ENCODE data around the gene KCNH2. TPM values are rescaled to one million over a fixed set of nuclear protein-coding genes. Genes with fewer than 3 reads are reported as not detected.

KCNH2 gene
- total RNA-seq, 4 donors from 2014 or later = 0.70 TPM; not detected in 3

GRCh38 chr7:151017370-151017952 lies 39.3 kb upstream of the KCNH2 start:
- H3K27me3 ChIP-seq = peaks cover 66% of the 10 kb centered on the region
- H3K4me3 ChIP-seq = no peak overlapping the region
- WGBS = 45% methylated on average over 10 of the region's 13 CpGs
- H3K27ac ChIP-seq = no peak overlapping the region
- TF ChIP-seq EP300 (IDR thresholded peaks at IDR 0.05) (no peak), POLR2A (IDR thresholded peaks at IDR 0.05) (no peak), POLR2AphosphoS5 (IDR thresholded peaks at IDR 0.05) (no peak), CTCF (IDR thresholded peaks at IDR 0.05) (no peak)
- peaks cover 42% of the 10 kb centered on the region for H3K4me1 ChIP-seq
- DNase-seq (ENCODE audit: low spot score in 2 of 2) = no peak
- H3K36me3 ChIP-seq = no peaks in the 10 kb centered on the region
- H3K9me3 ChIP-seq = no peaks in the 10 kb centered on the region

GRCh38 chr7:151016942-151017341 lies 38.8 kb upstream of the KCNH2 start:
- H3K4me3 ChIP-seq = no peak overlapping the region
- H3K27me3 ChIP-seq = peaks cover 69% of the 10 kb centered on the region
- no peaks in the 10 kb centered on the region for H3K9me3 ChIP-seq
- H3K4me1 ChIP-seq = peaks cover 42% of the 10 kb centered on the region
- H3K36me3 ChIP-seq = no peaks in the 10 kb centered on the region
- WGBS = 80% methylated on average over 12 of the region's 15 CpGs
- no peak for DNase-seq (ENCODE audit: low spot score in 2 of 2)
- TF ChIP-seq POLR2AphosphoS5 (IDR thresholded peaks at IDR 0.05) = no peak
- no peak for TF ChIP-seq CTCF (IDR thresholded peaks at IDR 0.05)
- no peak for TF ChIP-seq EP300 (IDR thresholded peaks at IDR 0.05)
- no peak for TF ChIP-seq POLR2A (IDR thresholded peaks at IDR 0.05)
- H3K27ac ChIP-seq = no peak overlapping the region

- DNase-seq (ENCODE audit: low spot score in 2 of 2) = no peak
- TF ChIP-seq CTCF (IDR thresholded peaks at IDR 0.05) = no peak
- no peak for TF ChIP-seq POLR2A (IDR thresholded peaks at IDR 0.05)
- no peak for TF ChIP-seq POLR2AphosphoS5 (IDR thresholded peaks at IDR 0.05)
- no peak for TF ChIP-seq EP300 (IDR thresholded peaks at IDR 0.05)
- Histone ChIP-seq H3K9me3 (no peaks in the 10 kb centered on the region), H3K4me1 (peaks cover 42% of the 10 kb centered on the region), H3K4me3 (no peak overlapping the region), H3K27me3 (peaks cover 69% of the 10 kb centered on the region), H3K36me3 (no peaks in the 10 kb centered on the region), H3K27ac (no peak overlapping the region)
- WGBS = 72% methylated on average over 7 of the region's 8 CpGs
Measured at GRCh38 chr7:151016505-151016904, 38.4 kb upstream of the KCNH2 start.

GRCh38 chr7:151015967-151016366 lies 37.8 kb upstream of the KCNH2 start:
- peaks cover 42% of the 10 kb centered on the region for H3K4me1 ChIP-seq

GRCh38 chr7:151014950-151015349 lies 36.8 kb upstream of the KCNH2 start:
- TF ChIP-seq CTCF (IDR thresholded peaks at IDR 0.05) = no peak
- no peak for TF ChIP-seq POLR2A (IDR thresholded peaks at IDR 0.05)
- TF ChIP-seq EP300 (IDR thresholded peaks at IDR 0.05) = no peak
- TF ChIP-seq POLR2AphosphoS5 (IDR thresholded peaks at IDR 0.05) = no peak
- 55% methylated on average over 8 of the region's 8 CpGs for WGBS
- DNase-seq (ENCODE audit: low spot score in 2 of 2) = no peak
- no peak overlapping the region for H3K4me3 ChIP-seq
- no peak overlapping the region for H3K27ac ChIP-seq
- H3K27me3 ChIP-seq = peaks cover 61% of the 10 kb centered on the region
- no peaks in the 10 kb centered on the region for H3K36me3 ChIP-seq
- peaks cover 48% of the 10 kb centered on the region for H3K4me1 ChIP-seq
- H3K9me3 ChIP-seq = no peaks in the 10 kb centered on the region

More at GRCh38 chr7:151015967-151016366, 37.8 kb upstream of the KCNH2 start:
- Histone ChIP-seq H3K27me3 (peaks cover 67% of the 10 kb centered on the region), H3K4me3 (no peak overlapping the region), H3K27ac (no peak overlapping the region), H3K36me3 (no peaks in the 10 kb centered on the region), H3K9me3 (no peaks in the 10 kb centered on the region)
- 87% methylated on average over 4 of the region's 5 CpGs for WGBS
- no peak for DNase-seq (ENCODE audit: low spot score in 2 of 2)
- no peak for TF ChIP-seq POLR2AphosphoS5 (IDR thresholded peaks at IDR 0.05)
- no peak for TF ChIP-seq EP300 (IDR thresholded peaks at IDR 0.05)

Measured in suprapubic skin (tissue), 4 donors.